HEK293 (cell line): ENCODE measurements around the gene CCNG2.

Source experiments
- CTCF ChIA-PET: fragments of 350-600 bp; formaldehyde crosslinking; extraction: SDS; loops from one replicate; lab custom pipeline; 2021; ENCODE audit warnings: antibody characterized with exemption; lab: Yijun Ruan, JAX
- POLR2A ChIA-PET: fragments of 300-600 bp; formaldehyde crosslinking; extraction: SDS; loops from one replicate; lab custom pipeline; 2020; ENCODE audit warnings: antibody characterized with exemption, inconsistent platforms; lab: Yijun Ruan, JAX
- H3K27ac ChIP-seq: fragments of 200-500 bp; sonication (Bioruptor generic); 2 replicates; pipeline ENCODE4 v1.5.1; 2014; ENCODE audit warnings: low read depth, low read length, control low read depth, inconsistent platforms; ENCODE audit errors: extremely low read depth
- H3K36me3 ChIP-seq, 2 experiments: fragments of 200-500 bp in 1 of 2; sonication (Bioruptor generic) in 1 of 2; 1 replicate in 1 of 2; 2 replicates in 1 of 2; pipeline ENCODE4 v1.5.1; 2014 to 2017; ENCODE audit warnings: inconsistent platforms in 2 of 2, low read length in 2 of 2; ENCODE audit not compliant: control insufficient read depth in 2 of 2, insufficient read depth in 1 of 2
- H3K4me1 ChIP-seq: fragments of 200-500 bp; sonication (Bioruptor generic); 2 replicates; pipeline ENCODE4 v1.5.1; 2014; ENCODE audit warnings: mild to moderate bottlenecking, low read length, inconsistent platforms; ENCODE audit not compliant: control insufficient read depth, insufficient read depth
- H3K4me3 ChIP-seq: 2 replicates; pipeline ENCODE4 v1.5.1; 2011; ENCODE audit warnings: low read depth, mild to moderate bottlenecking, control low read depth, low read length, moderate library complexity
- H3K9me3 ChIP-seq: fragments of 200-500 bp; sonication (Bioruptor generic); 2 replicates; pipeline ENCODE4 v1.5.1; 2014; ENCODE audit warnings: low read depth, low read length, inconsistent platforms; ENCODE audit not compliant: control insufficient read depth, insufficient read depth
- GLIS1 ChIP-seq: fragments of 450-650 bp; formaldehyde crosslinking; IDR thresholded peaks from 2 replicates; pipeline ENCODE4 v1.5.1; 2016; ENCODE audit warnings: missing biosample characterization, missing genetic modification characterization
- HIC1 ChIP-seq: fragments of 450-650 bp; formaldehyde crosslinking; IDR thresholded peaks from 2 replicates; pipeline ENCODE4 v1.5.1; 2016; ENCODE audit warnings: missing biosample characterization, missing genetic modification characterization
- PRDM1 ChIP-seq: fragments of 450-650 bp; formaldehyde crosslinking; IDR thresholded peaks from 2 replicates; pipeline ENCODE4; 2016; ENCODE audit warnings: missing biosample characterization, missing genetic modification characterization
- RBAK ChIP-seq: fragments of 450-650 bp; formaldehyde crosslinking; IDR thresholded peaks from 2 replicates; pipeline ENCODE4 v1.5.1; 2016; ENCODE audit warnings: missing biosample characterization, missing genetic modification characterization
- SALL2 ChIP-seq: fragments of 450-650 bp; formaldehyde crosslinking; IDR thresholded peaks from 2 replicates; pipeline ENCODE4 v1.5.0; 2017; ENCODE audit warnings: missing biosample characterization, mild to moderate bottlenecking, missing genetic modification characterization, borderline replicate concordance
- SP7 ChIP-seq: fragments of 450-650 bp; formaldehyde crosslinking; IDR thresholded peaks from 2 replicates; pipeline ENCODE4 v1.5.1; 2016; ENCODE audit warnings: missing biosample characterization, missing genetic modification characterization
- ZBTB21 ChIP-seq: fragments of 450-650 bp; formaldehyde crosslinking; IDR thresholded peaks from 2 replicates; pipeline ENCODE4 v1.5.1; 2017; ENCODE audit warnings: missing biosample characterization, missing genetic modification characterization
- ZBTB7A ChIP-seq: fragments of 450-650 bp; formaldehyde crosslinking; IDR thresholded peaks from 2 replicates; pipeline ENCODE4 v1.5.1; 2016; ENCODE audit warnings: low read depth, missing biosample characterization, missing genetic modification characterization
- ZNF121 ChIP-seq: fragments of 450-650 bp; formaldehyde crosslinking; IDR thresholded peaks from 2 replicates; pipeline ENCODE4 v1.5.1; 2016; ENCODE audit warnings: missing biosample characterization, missing genetic modification characterization
- ZNF146 ChIP-seq: fragments of 450-650 bp; formaldehyde crosslinking; IDR thresholded peaks from 2 replicates; pipeline ENCODE4 v1.5.1; 2016; ENCODE audit warnings: missing biosample characterization, missing genetic modification characterization
- ZNF148 ChIP-seq: fragments of 450-650 bp; formaldehyde crosslinking; IDR thresholded peaks from 2 replicates; pipeline ENCODE4 v1.5.0; 2017; ENCODE audit warnings: missing biosample characterization, missing genetic modification characterization, borderline replicate concordance
- ZNF157 ChIP-seq: fragments of 450-650 bp; formaldehyde crosslinking; IDR thresholded peaks from 2 replicates; pipeline ENCODE4 v1.5.1; 2016; ENCODE audit warnings: missing biosample characterization, missing genetic modification characterization
- ZNF23 ChIP-seq: fragments of 450-650 bp; formaldehyde crosslinking; IDR thresholded peaks from 2 replicates; pipeline ENCODE4 v1.5.1; 2016; ENCODE audit warnings: missing biosample characterization, missing genetic modification characterization, borderline replicate concordance
- ZNF433 ChIP-seq: fragments of 450-650 bp; formaldehyde crosslinking; IDR thresholded peaks from 2 replicates; pipeline ENCODE4 v1.5.1; 2016; ENCODE audit warnings: missing biosample characterization, missing genetic modification characterization, low read depth
- ZNF544 ChIP-seq: fragments of 450-650 bp; formaldehyde crosslinking; IDR thresholded peaks from 2 replicates; pipeline ENCODE4 v1.5.0; 2017; ENCODE audit warnings: missing biosample characterization, missing genetic modification characterization
- ZNF610 ChIP-seq: fragments of 450-650 bp; formaldehyde crosslinking; IDR thresholded peaks from 2 replicates; pipeline ENCODE4 v1.5.1; 2016; ENCODE audit warnings: missing biosample characterization, missing genetic modification characterization, borderline replicate concordance
- ZNF701 ChIP-seq: fragments of 450-650 bp; formaldehyde crosslinking; IDR thresholded peaks from 2 replicates; pipeline ENCODE4 v1.5.1; 2016; ENCODE audit warnings: missing biosample characterization, missing genetic modification characterization
- ZNF792 ChIP-seq: fragments of 450-650 bp; formaldehyde crosslinking; IDR thresholded peaks from 2 replicates; pipeline ENCODE4 v1.5.1; 2016; ENCODE audit warnings: missing biosample characterization, missing genetic modification characterization
- ZSCAN16 ChIP-seq: fragments of 450-650 bp; formaldehyde crosslinking; IDR thresholded peaks from 2 replicates; pipeline ENCODE4 v1.5.1; 2016; ENCODE audit warnings: missing biosample characterization, missing genetic modification characterization
- ZSCAN18 ChIP-seq: fragments of 450-650 bp; formaldehyde crosslinking; IDR thresholded peaks from 2 replicates; pipeline ENCODE4 v1.5.1; 2016; ENCODE audit warnings: missing biosample characterization, missing genetic modification characterization
- ZSCAN30 ChIP-seq: fragments of 450-650 bp; IDR thresholded peaks from 2 replicates; pipeline ENCODE4 v1.5.1; 2018; ENCODE audit warnings: missing biosample characterization, mild to moderate bottlenecking, missing genetic modification characterization, moderate library complexity
- ZXDB ChIP-seq: fragments of 450-650 bp; formaldehyde crosslinking; IDR thresholded peaks from 2 replicates; pipeline ENCODE4 v1.5.1; 2016; ENCODE audit warnings: missing biosample characterization, missing genetic modification characterization
- TF ChIP-seq, protein P1 (sequence below): fragments of 450-650 bp; formaldehyde crosslinking; IDR thresholded peaks from 2 replicates; pipeline ENCODE4 v1.5.1; 2017; ENCODE audit warnings: missing biosample characterization, missing genetic modification characterization
- TF ChIP-seq, protein P2 (sequence below): fragments of 450-650 bp; IDR thresholded peaks from 2 replicates; pipeline ENCODE4 v1.5.1; 2018; ENCODE audit warnings: missing biosample characterization, mild to moderate bottlenecking, missing genetic modification characterization
- TF ChIP-seq, protein P3 (sequence below): fragments of 450-650 bp; formaldehyde crosslinking; IDR thresholded peaks from 2 replicates; pipeline ENCODE4 v1.5.1; 2016; ENCODE audit warnings: missing biosample characterization, missing genetic modification characterization
- TF ChIP-seq, protein P4 (sequence below): sonication (generic); formaldehyde crosslinking; IDR thresholded peaks from 2 replicates; pipeline ENCODE4 v1.8.1; 2022; ENCODE audit warnings: mild to moderate bottlenecking, moderate library complexity, missing genetic modification reagents

Gene CCNG2

GRCh38 chr4:77172336-77172735 is 15.3 kb downstream of the CCNG2 start:
- CTCF ChIA-PET: interaction anchor here (1.1 kb wide), 1 partner anchor 77 kb away, joined by 3 read pairs; no protein-coding TSS in a partner anchor
- TF ChIP-seq ZXDB (tag by site-specific recombination) (no peak), ZNF792 (no peak), ZSCAN18 (tag by site-specific recombination) (no peak), ZNF157 (no peak), ZNF610 (tag by site-specific recombination) (no peak), ZNF701 (no peak), GLIS1 (tag by site-specific recombination) (no peak), ZSCAN30 (tag by site-specific recombination) (no peak), ZNF544 (no peak)
- TF ChIP-seq, protein P1, sequence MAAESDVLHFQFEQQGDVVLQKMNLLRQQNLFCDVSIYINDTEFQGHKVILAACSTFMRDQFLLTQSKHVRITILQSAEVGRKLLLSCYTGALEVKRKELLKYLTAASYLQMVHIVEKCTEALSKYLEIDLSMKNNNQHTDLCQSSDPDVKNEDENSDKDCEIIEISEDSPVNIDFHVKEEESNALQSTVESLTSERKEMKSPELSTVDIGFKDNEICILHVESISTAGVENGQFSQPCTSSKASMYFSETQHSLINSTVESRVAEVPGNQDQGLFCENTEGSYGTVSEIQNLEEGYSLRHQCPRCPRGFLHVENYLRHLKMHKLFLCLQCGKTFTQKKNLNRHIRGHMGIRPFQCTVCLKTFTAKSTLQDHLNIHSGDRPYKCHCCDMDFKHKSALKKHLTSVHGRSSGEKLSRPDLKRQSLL (tag by site-specific recombination): no peak
- TF ChIP-seq, protein P2, sequence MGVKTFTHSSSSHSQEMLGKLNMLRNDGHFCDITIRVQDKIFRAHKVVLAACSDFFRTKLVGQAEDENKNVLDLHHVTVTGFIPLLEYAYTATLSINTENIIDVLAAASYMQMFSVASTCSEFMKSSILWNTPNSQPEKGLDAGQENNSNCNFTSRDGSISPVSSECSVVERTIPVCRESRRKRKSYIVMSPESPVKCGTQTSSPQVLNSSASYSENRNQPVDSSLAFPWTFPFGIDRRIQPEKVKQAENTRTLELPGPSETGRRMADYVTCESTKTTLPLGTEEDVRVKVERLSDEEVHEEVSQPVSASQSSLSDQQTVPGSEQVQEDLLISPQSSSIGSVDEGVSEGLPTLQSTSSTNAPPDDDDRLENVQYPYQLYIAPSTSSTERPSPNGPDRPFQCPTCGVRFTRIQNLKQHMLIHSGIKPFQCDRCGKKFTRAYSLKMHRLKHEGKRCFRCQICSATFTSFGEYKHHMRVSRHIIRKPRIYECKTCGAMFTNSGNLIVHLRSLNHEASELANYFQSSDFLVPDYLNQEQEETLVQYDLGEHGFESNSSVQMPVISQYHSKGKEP (tag by site-specific recombination): no peak
- TF ChIP-seq, protein P3, sequence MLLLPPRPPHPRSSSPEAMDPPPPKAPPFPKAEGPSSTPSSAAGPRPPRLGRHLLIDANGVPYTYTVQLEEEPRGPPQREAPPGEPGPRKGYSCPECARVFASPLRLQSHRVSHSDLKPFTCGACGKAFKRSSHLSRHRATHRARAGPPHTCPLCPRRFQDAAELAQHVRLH (tag by site-specific recombination): no peak
- POLR2A ChIA-PET: interaction anchor here (0.5 kb wide), 1 partner anchor 659 kb away, joined by 3 read pairs; no protein-coding TSS in a partner anchor
- H3K9me3 ChIP-seq: no peaks in the 10 kb centered on the region
- H3K27ac ChIP-seq: no peak overlapping the region
- H3K4me1 ChIP-seq: no peaks in the 10 kb centered on the region
- no peak overlapping the region for H3K4me3 ChIP-seq
- H3K36me3 ChIP-seq: peaks cover 0 to 30% of the 10 kb centered on the region in 2 experiments; a peak in 1 of 3 replicates

DNA sequence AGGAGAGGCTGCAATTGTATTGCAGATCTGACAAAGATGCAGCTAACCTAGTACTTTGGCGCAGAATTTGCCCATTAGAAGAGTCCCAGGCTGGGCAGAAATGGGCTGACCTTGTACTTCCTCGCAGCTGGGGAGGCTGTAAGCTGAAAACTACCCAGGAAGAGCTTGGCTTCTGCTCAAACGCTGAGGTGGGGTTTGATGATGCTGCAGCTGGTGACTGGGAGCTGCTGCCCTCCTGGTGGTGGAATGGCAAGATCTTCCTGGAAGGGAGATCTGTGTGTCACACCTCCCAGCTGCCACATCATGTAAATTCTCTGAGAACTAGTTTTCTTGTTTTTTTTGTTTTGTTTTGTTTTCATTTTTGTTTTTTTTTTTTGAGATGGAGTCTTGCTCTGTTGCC is 17.4 kb downstream of the CCNG2 start:
- Histone ChIP-seq H3K9me3 (no peaks in the 10 kb centered on the region), H3K4me3 (no peak overlapping the region), H3K36me3 (peaks cover 0 to 9% of the 10 kb centered on the region in 2 experiments; a peak in 1 of 3 replicates), H3K4me1 (no peaks in the 10 kb centered on the region), H3K27ac (no peak overlapping the region)
- ChIA-PET POLR2A (no interaction called here), CTCF (no interaction called here)
- TF ChIP-seq GLIS1 (tag by site-specific recombination) (no peak), ZNF148 (tag by site-specific recombination) (no peak), SALL2 (no peak), ZBTB7A (tag by site-specific recombination) (no peak), PRDM1 (no peak), SP7 (tag by site-specific recombination) (no peak), ZNF433 (tag by site-specific recombination) (no peak), ZSCAN16 (tag by site-specific recombination) (no peak), ZBTB21 (tag by site-specific recombination) (no peak), RBAK (tag by site-specific recombination) (no peak), ZNF146 (tag by site-specific recombination) (no peak), ZNF23 (tag by site-specific recombination) (no peak), HIC1 (no peak), ZNF121 (tag by site-specific recombination) (no peak)
- TF ChIP-seq, protein P4, sequence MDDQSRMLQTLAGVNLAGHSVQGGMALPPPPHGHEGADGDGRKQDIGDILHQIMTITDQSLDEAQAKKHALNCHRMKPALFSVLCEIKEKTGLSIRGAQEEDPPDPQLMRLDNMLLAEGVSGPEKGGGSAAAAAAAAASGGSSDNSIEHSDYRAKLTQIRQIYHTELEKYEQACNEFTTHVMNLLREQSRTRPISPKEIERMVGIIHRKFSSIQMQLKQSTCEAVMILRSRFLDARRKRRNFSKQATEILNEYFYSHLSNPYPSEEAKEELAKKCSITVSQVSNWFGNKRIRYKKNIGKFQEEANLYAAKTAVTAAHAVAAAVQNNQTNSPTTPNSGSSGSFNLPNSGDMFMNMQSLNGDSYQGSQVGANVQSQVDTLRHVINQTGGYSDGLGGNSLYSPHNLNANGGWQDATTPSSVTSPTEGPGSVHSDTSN (CRISPR knock-in tag): no peak
